ENCODE data around the gene GSTT2B. TPM values are rescaled to one million over a fixed set of nuclear protein-coding genes. Genes with fewer than 3 reads are reported as not detected.
"Not testable (repeated sequence)": the region's sequence is repeated elsewhere in the genome, so short reads cannot be mapped to it uniquely, and the experiment has no call there.

GSTT2B gene
- total and polyA plus RNA-seq, 2 of the 8 experiments (the other 6 are each of a cell fraction or from before 2014, with no cell fraction given) = 6.3 to 13.3 TPM

DNA sequence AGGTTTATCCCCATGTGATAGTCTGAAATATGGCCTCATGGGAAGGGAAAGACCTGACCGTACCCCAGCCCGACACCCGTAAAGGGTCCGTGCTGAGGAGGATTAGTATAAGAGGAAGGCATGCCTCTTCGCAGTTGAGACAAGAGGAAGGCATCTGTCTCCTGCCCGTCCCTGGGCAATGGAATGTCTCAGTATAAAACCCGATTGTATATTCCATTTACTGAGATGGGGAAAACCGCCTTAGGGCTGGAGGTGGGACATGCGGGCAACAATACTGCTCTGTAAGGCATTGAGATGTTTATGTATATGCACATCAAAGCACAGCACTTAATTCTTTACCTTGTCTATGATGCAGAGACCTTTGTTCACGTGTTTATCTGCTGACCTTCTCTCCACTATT is 53.6 kb downstream of the GSTT2B start:
- not testable (repeated sequence) for H2AK5ac ChIP-seq (ENCODE audit: low read depth, low read length); H2BK12ac ChIP-seq (ENCODE audit: low read depth, low read length); H4K91ac ChIP-seq (replicated peaks; ENCODE audit: insufficient read length, low read length); H3K79me1 ChIP-seq (ENCODE audit: low read depth, low read length); H4K20me1 ChIP-seq (replicated peaks in 1 of 2; ENCODE audit: control insufficient read depth in 1 of 2, insufficient read depth in 2 of 2, low read length in 2 of 2); H2BK15ac ChIP-seq (ENCODE audit: low read length); H3K56ac ChIP-seq (replicated peaks; ENCODE audit: insufficient read length, low read depth, low read length); H3K4me2 ChIP-seq (ENCODE audit: insufficient read depth in 1 of 2, low read depth in 2 of 2, low read length in 2 of 2); H3K36me3 ChIP-seq (ENCODE audit: control insufficient read depth in 2 of 4, insufficient read depth in 4 of 4, low read length in 3 of 4); H2AFZ ChIP-seq (ENCODE audit: low read length); H3K23ac ChIP-seq (ENCODE audit: insufficient read length); DNase-seq (ENCODE audit: low read depth in 1 of 2, low spot score in 2 of 2); H3K4me3 ChIP-seq (ENCODE audit: extremely low read depth in 1 of 4, insufficient read depth in 2 of 4, low read depth in 3 of 4, low read length in 4 of 4); H3K9me3 ChIP-seq (ENCODE audit: insufficient read depth in 2 of 2, low read depth in 1 of 2, low read length in 1 of 2); FAIRE-seq; H2BK120ac ChIP-seq (replicated peaks; ENCODE audit: low read depth, low read length); H3K14ac ChIP-seq (ENCODE audit: insufficient read length); H4K8ac ChIP-seq (ENCODE audit: extremely low read depth, insufficient read depth, low read length); H3K23me2 ChIP-seq (ENCODE audit: low read depth, low read length); H2BK5ac ChIP-seq (ENCODE audit: low read depth, low read length); H2BK20ac ChIP-seq (ENCODE audit: low read length); H3K27ac ChIP-seq (ENCODE audit: low read depth, low read length); H3K4ac ChIP-seq (replicated peaks; ENCODE audit: insufficient read length, low read depth, low read length); H3K18ac ChIP-seq (ENCODE audit: extremely low read depth, low read length); H3K9ac ChIP-seq (replicated peaks in 1 of 4; ENCODE audit: extremely low read depth in 1 of 4, low read depth in 3 of 4, low read length in 3 of 4); H3K79me2 ChIP-seq (ENCODE audit: control insufficient read depth in 1 of 2, insufficient read depth in 2 of 2, low read length in 2 of 2); H4K5ac ChIP-seq (ENCODE audit: insufficient read length, low read depth, low read length); H3K27me3 ChIP-seq (replicated peaks in 1 of 4; ENCODE audit: control insufficient read depth in 3 of 4, extremely low read depth in 1 of 4, insufficient read depth in 3 of 4, low read length in 3 of 4)
- ChIA-PET CTCF (ENCODE audit: partially characterized antibody) (interaction anchor here (1.9 kb wide), 1 partner anchor 12 kb away, joined by 6 read pairs; no protein-coding TSS in a partner anchor), POLR2A (ENCODE audit: partially characterized antibody) (interaction anchor here (1.2 to 5.3 kb wide), 3 partner anchors 9 to 14 kb away, joined by 4 to 31 read pairs (median 15); partner anchors contain the start of gene MIF)
- peaks cover 2 to 12% (median 8%) of the 10 kb centered on the region in 4 experiments for H3K4me1 ChIP-seq (replicated peaks in 1 of 4; ENCODE audit: control insufficient read depth in 3 of 4, insufficient read depth in 4 of 4, low read length in 3 of 4)
- 74% methylated on average over 10 of the region's 10 CpGs; no CpG with 5 or more reads in 1 of the 2 experiments for WGBS, 2 experiments (ENCODE audit: extremely low coverage in 1 of 2, insufficient coverage in 1 of 2, insufficient read length in 1 of 2, insufficient replicate concordance in 2 of 2, low coverage in 1 of 2, low lambda C conversion rate in 2 of 2, missing lambda C conversion rate in 1 of 2)

Other genes starting within 250 kb of the GSTT2B start
- 2.6 and 3.2 TPM in 2 replicates for gene ZNF70, start 210.1 kb downstream of the GSTT2B start, total RNA-seq (2021; fragmentation: NEBNext Ultra II Directional; extraction: Animal tissue kit (Norgen Biotek cat#: 25700))
- gene ZNF70, start 210.1 kb downstream of the GSTT2B start, polyA plus RNA-seq (2011; rRNA removed) = 1.1 and 1.2 TPM in 2 replicates
- 0.52 and 0.77 TPM in 2 replicates for gene VPREB3, start 206.8 kb downstream of the GSTT2B start, total RNA-seq (2021; fragmentation: NEBNext Ultra II Directional; extraction: Animal tissue kit (Norgen Biotek cat#: 25700))
- 4.0 and 4.6 TPM in 2 replicates for gene VPREB3, start 206.8 kb downstream of the GSTT2B start, polyA plus RNA-seq (2011; rRNA removed)
- 2.3 and 4.9 TPM in 2 replicates for gene C22orf15, start 198.2 kb downstream of the GSTT2B start, total RNA-seq (2021; fragmentation: NEBNext Ultra II Directional; extraction: Animal tissue kit (Norgen Biotek cat#: 25700))
- gene C22orf15, start 198.2 kb downstream of the GSTT2B start, polyA plus RNA-seq (2011; rRNA removed) = 4.2 and 6.9 TPM in 2 replicates
- gene CHCHD10, start 193.2 kb downstream of the GSTT2B start, total RNA-seq (2021; fragmentation: NEBNext Ultra II Directional; extraction: Animal tissue kit (Norgen Biotek cat#: 25700)) = 94.5 and 104 TPM in 2 replicates
- gene CHCHD10, start 193.2 kb downstream of the GSTT2B start, polyA plus RNA-seq (2011; rRNA removed) = 58.3 and 109 TPM in 2 replicates
- 9.6 and 10.2 TPM in 2 replicates for gene MMP11, start 188.3 kb downstream of the GSTT2B start, total RNA-seq (2021; fragmentation: NEBNext Ultra II Directional; extraction: Animal tissue kit (Norgen Biotek cat#: 25700))
- 18.3 and 29.7 TPM in 2 replicates for gene MMP11, start 188.3 kb downstream of the GSTT2B start, polyA plus RNA-seq (2011; rRNA removed)
- 116 and 124 TPM in 2 replicates for gene SMARCB1, start 174.2 kb downstream of the GSTT2B start, total RNA-seq (2021; fragmentation: NEBNext Ultra II Directional; extraction: Animal tissue kit (Norgen Biotek cat#: 25700))
- gene SMARCB1, start 174.2 kb downstream of the GSTT2B start, polyA plus RNA-seq (2011; rRNA removed) = 145 and 158 TPM in 2 replicates
- 8.7 and 9.9 TPM in 2 replicates for gene DERL3, start 122.2 kb downstream of the GSTT2B start, total RNA-seq (2021; fragmentation: NEBNext Ultra II Directional; extraction: Animal tissue kit (Norgen Biotek cat#: 25700))
- gene DERL3, start 122.2 kb downstream of the GSTT2B start, polyA plus RNA-seq (2011; rRNA removed) = 19.5 and 27.8 TPM in 2 replicates
- 12.5 and 13.2 TPM in 2 replicates for gene SLC2A11, start 103.3 kb downstream of the GSTT2B start, total RNA-seq (2021; fragmentation: NEBNext Ultra II Directional; extraction: Animal tissue kit (Norgen Biotek cat#: 25700))
- gene SLC2A11, start 103.3 kb downstream of the GSTT2B start, polyA plus RNA-seq (2011; rRNA removed) = 9.1 and 10.7 TPM in 2 replicates
- gene MIF, start 66.8 kb downstream of the GSTT2B start, total RNA-seq (2021; fragmentation: NEBNext Ultra II Directional; extraction: Animal tissue kit (Norgen Biotek cat#: 25700)) = 1,082 and 1,119 TPM in 2 replicates
- gene MIF, start 66.8 kb downstream of the GSTT2B start, polyA plus RNA-seq (2011; rRNA removed) = 1,870 and 2,008 TPM in 2 replicates
- 1.7 and 2.1 TPM in 2 replicates for gene DDTL, start 5.7 kb upstream of the GSTT2B start, total RNA-seq (2021; fragmentation: NEBNext Ultra II Directional; extraction: Animal tissue kit (Norgen Biotek cat#: 25700))
- 2.2 and 3.1 TPM in 2 replicates for gene DDTL, start 5.7 kb upstream of the GSTT2B start, polyA plus RNA-seq (2011; rRNA removed)
- gene DDT, start 13.2 kb upstream of the GSTT2B start, total RNA-seq (2021; fragmentation: NEBNext Ultra II Directional; extraction: Animal tissue kit (Norgen Biotek cat#: 25700)) = 106 and 110 TPM in 2 replicates
- 336 and 341 TPM in 2 replicates for gene DDT, start 13.2 kb upstream of the GSTT2B start, polyA plus RNA-seq (2011; rRNA removed)
- gene GSTT2, start 18.9 kb upstream of the GSTT2B start, total RNA-seq (2021; fragmentation: NEBNext Ultra II Directional; extraction: Animal tissue kit (Norgen Biotek cat#: 25700)) = 1.1 and 1.9 TPM in 2 replicates
- 1.2 and 1.5 TPM in 2 replicates for gene GSTT2, start 18.9 kb upstream of the GSTT2B start, polyA plus RNA-seq (2011; rRNA removed)
- not detected in 2 replicates for gene GSTT4, start 44.3 kb upstream of the GSTT2B start, total RNA-seq (2021; fragmentation: NEBNext Ultra II Directional; extraction: Animal tissue kit (Norgen Biotek cat#: 25700))
- gene GSTT4, start 44.3 kb upstream of the GSTT2B start, polyA plus RNA-seq (2011; rRNA removed) = 0.08 and 0.14 TPM in 2 replicates
- 62.6 and 62.9 TPM in 2 replicates for gene CABIN1, start 50.1 kb upstream of the GSTT2B start, total RNA-seq (2021; fragmentation: NEBNext Ultra II Directional; extraction: Animal tissue kit (Norgen Biotek cat#: 25700))
- gene CABIN1, start 50.1 kb upstream of the GSTT2B start, polyA plus RNA-seq (2011; rRNA removed) = 14.1 and 25.5 TPM in 2 replicates
- gene SUSD2, start 220.3 kb upstream of the GSTT2B start, total RNA-seq (2021; fragmentation: NEBNext Ultra II Directional; extraction: Animal tissue kit (Norgen Biotek cat#: 25700)) = 1.5 and 2.0 TPM in 2 replicates
- gene SUSD2, start 220.3 kb upstream of the GSTT2B start, polyA plus RNA-seq (2011; rRNA removed) = 4.8 and 5.5 TPM in 2 replicates